Measurements from ENCODE around the gene KLK10.

KLK10 gene

DNA sequence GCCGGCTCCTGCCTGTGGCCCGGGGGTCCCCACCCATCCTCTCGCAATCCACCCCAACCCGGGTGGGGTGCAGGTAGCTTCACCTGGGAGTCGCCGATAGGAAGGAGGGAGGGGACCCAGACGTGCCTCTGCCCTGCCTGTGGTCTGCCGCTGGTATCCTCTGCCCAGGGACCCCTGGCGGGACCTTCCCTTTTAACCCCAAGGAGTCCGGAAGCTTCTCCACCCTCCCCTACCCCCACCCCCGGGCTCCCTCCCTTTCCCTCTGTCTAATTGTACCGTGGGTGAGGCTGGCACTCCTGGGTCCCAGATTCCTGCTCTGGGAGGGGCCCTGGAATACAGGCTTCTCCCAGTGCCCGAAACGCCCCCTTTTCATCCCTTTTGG, at the start of gene KLK10:
Gene KLK10 (minus strand): TSS at position 166 of the 382 bp plus-strand sequence. CDS start 579 bp downstream, outside the sequence.
- DNase-seq: no peak

DNA sequence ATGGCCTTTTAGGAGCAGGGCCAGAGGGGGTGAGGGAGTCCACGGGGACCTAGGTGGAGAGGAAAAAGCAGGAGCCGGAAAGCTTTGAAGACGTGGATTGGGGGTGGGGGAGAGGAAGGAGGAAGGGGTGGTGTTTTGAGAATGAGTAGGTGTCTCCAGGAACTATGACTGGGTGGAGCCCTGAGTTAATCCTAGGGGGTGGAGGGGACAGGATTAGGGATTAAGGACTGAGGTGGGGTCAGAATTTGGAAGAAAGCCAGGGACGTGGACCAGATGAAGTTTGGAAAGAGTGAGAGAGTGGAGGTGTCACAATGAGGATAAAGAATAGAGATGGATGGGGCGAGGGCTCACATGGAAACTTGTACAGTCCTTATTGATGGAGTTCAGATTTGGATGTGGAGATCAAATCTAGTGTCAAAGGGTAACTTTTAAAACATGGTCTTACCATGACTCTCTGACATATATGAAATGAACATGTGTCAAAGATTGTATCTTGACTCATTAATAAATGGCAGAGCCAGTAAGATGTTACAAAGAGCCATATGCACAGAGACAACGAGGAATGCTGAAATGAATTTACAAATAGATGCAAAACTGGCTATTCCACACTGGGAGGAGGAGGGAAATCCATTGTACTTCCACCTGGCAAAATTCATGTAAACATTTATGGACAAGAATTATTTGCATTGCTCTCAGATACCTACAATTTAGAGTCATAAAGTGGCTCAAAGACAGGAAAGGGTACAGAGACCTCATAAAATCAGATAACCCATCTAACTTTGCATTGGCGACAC, 47.1 kb upstream of the KLK10 start:
- DNase-seq: no peak

GRCh38 chr19:51065221-51065960, 45.9 kb upstream of the KLK10 start:
- no peak for DNase-seq

DNA sequence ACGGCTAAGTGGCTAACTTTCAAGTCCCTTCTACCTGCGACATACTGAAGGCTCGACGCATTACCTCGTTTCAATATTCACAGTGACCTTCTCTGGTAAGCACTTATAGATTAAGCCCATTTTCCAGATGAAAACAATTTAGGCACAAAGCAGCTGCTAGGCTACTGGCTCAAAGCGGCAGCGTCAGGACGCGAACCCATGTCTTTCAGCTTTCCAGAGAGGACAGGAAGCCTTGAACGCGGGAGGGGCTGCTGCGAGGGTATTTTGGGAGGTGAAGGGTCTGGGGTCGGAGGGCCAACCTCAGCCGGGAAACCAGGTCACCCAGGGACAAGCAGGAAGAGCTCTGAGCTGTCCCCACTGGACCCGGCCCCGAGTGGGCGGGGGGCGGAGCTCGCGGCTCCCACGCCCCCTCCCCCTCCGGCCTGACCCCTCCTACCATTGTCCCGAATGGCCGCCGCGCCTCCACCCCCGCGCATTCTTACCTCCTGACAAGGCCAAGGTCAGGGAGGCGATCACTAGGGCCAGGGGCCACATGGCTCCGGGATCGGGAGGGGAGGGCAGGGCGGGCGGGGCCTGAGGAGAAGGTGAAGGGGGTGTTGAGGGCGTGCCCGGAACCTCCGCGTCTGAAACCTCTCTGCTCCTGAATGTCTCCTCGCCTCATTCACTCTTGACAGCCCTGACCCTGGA, 45.2 kb upstream of the KLK10 start, which contains the start of gene KLK13:
Gene KLK13 (minus strand): TSS at position 559 of the 687 bp plus-strand sequence. CDS start 25 bp downstream, at position 534.
- no peak for DNase-seq

DNA sequence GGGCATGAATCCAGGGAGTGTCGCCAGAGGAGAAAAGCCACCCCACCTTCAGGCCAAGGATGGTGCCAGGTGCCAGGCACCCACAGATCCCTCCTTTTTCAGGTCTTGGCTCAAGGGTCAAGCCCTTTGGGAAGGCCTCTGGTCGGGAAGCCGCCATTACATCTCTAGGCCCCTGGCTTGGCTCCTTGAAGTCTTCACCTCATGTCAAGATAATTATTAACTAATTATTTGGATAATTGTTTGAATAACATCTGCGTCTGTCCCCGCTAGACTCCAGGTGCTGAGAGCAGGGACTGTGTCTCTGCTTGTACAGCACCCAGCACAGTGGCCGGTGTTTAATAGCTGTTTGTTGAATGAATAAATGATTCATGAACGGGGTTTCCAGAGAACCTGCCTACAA, 44.2 kb upstream of the KLK10 start:
- no peak for DNase-seq

GRCh38 chr19:51060973-51061372, 41.5 kb upstream of the KLK10 start:
- no peak for DNase-seq

DNA sequence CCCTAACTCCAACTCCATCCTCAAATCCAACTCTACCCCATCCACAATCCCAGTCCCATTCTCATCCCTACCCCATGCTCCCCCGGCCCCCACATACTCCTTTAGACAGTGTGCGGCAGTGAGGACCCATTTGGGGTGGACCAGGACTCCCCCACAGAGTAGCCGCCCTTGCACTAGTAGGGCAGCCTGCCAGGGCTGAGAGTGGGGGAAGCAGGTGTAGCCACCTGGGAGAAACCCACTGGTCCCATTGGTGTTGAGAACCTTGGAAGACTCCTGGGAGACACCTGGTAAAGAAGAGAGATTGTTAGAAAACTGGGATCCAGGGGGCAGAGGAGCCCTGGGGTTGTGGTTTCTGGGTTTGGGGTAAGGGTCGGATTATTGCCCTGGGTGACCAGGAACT, 40.8 kb upstream of the KLK10 start:
- DNase-seq: no peak

- DNase-seq: no peak
These were observed 40.2 kb upstream of the KLK10 start for GRCh38 chr19:51059715-51060114.

GRCh38 chr19:51055866-51056265, 36.4 kb upstream of the KLK10 start:
- DNase-seq: no peak

DNA sequence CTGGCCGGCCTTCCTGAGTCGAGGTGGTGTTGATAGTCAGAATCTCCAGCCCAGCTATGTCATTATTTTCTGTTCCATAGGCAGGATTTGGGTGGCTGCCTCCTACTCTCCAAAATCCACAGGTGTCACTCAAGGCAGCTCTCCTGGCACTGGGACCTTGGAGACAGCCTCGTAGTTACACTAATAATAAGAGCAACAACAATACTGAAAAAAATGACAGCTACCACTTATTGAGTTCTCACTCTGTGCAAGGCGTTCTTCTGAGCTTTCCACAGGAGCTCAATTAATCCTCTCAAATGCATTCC, 27.5 kb upstream of the KLK10 start:
- DNase-seq: no peak

DNA sequence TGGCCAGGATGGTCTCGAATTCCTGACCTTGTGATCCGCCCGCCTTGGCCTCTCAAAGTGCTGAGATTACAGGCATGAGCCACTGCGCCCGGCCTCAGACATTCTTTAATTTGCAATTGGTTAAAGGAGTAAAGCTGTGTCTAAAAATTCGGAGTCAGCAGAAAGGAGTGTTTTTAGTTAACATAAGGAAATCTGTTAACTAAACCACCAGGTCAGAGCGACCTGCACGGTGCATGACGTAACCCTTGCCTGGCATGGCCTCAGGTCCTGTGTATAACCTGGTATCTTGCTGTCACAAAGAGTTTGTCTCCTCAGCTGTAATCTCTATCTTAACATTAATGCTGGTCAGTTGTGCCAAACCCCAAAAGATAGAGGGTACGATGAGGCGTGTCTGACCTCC, 24.8 kb upstream of the KLK10 start:
- no peak for DNase-seq

DNA sequence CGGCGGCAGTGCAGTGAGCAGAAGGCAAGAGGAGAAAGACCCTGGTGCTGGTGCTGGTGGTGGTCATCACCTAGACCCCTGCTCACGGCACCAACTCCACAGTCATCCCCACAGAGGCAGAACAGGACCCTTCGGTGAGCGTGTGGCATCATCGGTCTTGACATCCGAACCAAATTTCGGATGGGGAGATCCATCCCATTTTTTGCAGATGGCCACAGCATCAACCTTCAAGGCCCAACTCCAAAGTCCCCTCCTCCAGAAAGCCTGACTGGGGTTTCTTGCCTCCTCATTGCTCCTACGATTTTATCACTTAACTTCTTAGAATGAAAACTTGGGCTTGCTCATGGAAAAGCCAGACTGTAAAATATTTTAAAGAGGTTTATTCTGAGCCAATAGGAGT, 24.0 kb upstream of the KLK10 start:
- no peak for DNase-seq

GRCh38 chr19:51040151-51040550, 20.6 kb upstream of the KLK10 start:
- no peak for DNase-seq

- DNase-seq: no peak
These were observed 17.0 kb upstream of the KLK10 start for GRCh38 chr19:51036519-51036918.

- DNase-seq: no peak
These were observed 15.2 kb upstream of the KLK10 start, which contains the start of gene KLK12 for GRCh38 chr19:51034704-51035103. Gene KLK12, minus strand, starts transcription at chr19:51035002. Its CDS starts 381 bp downstream, at chr19:51034621.

DNA sequence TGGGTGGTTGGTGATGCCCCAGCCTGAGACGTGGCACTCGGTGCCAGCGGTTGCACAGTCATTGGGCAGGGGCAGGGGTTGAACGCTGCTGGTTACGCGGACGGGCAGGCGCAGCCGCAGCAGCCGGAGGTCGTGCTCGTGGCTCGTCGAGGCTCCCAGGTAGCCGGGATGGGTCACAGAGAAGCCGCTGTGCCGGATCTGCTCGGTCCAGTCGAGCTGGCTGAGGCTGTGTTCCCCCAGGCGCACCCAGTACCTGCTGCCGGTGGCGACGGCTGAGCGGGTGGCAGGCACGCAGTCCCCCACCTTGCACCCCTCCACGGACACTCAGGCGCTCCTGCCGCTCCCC, 12.3 kb upstream of the KLK10 start:
- DNase-seq: no peak

DNA sequence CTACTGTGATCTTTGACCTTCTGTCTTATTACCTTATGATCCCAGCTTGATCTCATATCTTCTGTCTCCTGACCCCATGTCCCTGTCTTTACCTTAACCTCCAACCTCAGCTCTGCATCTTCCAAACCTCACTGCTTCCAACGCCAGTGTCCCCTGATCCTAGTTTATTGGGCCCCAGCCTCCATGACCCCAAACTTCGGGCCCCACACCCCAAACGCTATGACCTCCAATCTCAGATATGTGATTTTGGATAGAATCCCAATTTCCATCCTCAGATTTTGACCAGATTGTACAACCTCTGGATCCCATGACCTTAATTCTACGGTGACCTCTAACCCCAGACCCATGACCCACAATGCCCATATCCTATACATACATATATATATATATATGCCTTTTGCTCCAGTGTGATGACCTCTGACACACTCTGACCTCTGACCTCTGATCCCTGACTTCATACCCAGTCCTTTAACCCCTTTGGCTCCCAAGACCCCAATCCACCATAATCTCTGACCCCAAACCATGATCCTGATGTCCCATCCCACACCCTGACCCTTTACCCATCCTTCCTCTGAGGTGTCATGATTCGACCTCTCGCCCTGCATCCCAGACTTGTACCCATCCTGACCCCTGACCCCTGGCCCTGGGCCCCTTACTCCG, 11.8 kb upstream of the KLK10 start:
- DNase-seq: no peak

GRCh38 chr19:51030631-51031030, 11.1 kb upstream of the KLK10 start:
- no peak for DNase-seq

DNA sequence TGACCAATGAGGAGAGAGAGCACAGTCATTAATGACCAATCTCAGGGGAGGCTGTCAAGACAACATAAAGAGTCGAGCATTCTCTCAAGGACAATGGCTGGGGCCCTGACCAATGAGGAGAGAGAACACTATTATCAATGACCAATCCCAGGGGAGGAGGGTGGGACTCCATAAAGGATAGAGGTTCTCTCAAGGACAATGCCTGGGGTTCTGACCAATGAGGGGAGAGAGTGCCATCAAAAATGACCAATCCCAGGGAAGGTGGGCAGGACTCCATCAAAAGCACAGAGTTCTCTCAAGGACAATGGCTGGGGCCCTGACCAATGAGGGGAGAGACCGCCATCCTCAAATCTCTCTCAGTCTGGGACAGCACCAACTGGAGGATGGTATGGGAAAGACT, 10.2 kb upstream of the KLK10 start:
- DNase-seq: no peak

DNA sequence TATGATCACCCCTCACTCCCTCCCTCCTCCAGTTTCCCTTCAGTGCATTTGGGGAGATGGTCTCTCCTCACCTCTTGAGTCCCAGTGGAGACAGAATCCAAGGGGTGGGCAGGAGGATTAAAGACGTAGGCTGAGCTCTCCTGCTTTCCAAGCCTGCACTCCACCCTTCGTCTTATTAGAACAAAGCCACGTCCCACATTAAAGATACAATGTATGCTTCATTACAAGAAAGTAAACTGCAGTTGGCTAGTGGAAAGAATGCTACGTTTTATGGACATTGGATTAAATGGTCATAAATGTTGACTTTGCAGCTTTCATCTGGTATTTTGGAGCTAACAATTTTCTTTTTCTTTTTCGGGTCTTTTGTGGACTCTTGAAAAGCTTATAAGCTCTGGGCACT, 8.4 kb upstream of the KLK10 start:
- no peak for DNase-seq

GRCh38 chr19:51027126-51027806, 7.8 kb upstream of the KLK10 start:
- DNase-seq: no peak

- no peak for DNase-seq
These were observed 7.0 kb upstream of the KLK10 start, which contains the start of gene KLK11 for GRCh38 chr19:51026554-51026831. Gene KLK11, minus strand, starts transcription at chr19:51026616. Its CDS starts 985 bp downstream, at chr19:51025631.
